Endodermal cell (in vitro differentiated cells): Measurements from ENCODE around the gene LPP. TPM values are rescaled to one million over a fixed set of nuclear protein-coding genes. Genes with fewer than 3 reads are reported as not detected.

Experiments used
- DNase-seq: peaks from one replicate; pipeline ENCODE4 v3.0.0-alpha.2; 2017
- H3K27ac ChIP-seq: 2 replicates; pipeline ENCODE4 v1.5.1; 2013; ENCODE audit warnings: mild to moderate bottlenecking, low read depth, low read length, moderate library complexity
- H3K27me3 ChIP-seq: 2 replicates; pipeline ENCODE4 v1.6.1; 2013; ENCODE audit warnings: mild to moderate bottlenecking, low read length, moderate library complexity; ENCODE audit not compliant: insufficient read depth, control insufficient read depth, poor library complexity, severe bottlenecking
- H3K36me3 ChIP-seq: 2 replicates; pipeline ENCODE4 v1.7.0; 2013; ENCODE audit warnings: mild to moderate bottlenecking, low read length, moderate library complexity; ENCODE audit not compliant: control insufficient read depth, insufficient read depth
- H3K4me1 ChIP-seq: one replicate; pipeline ENCODE4 v1.7.0; 2013; ENCODE audit warnings: low read length; ENCODE audit not compliant: control insufficient read depth, insufficient read depth
- H3K4me3 ChIP-seq: 2 replicates; pipeline ENCODE4 v1.5.1; 2013; ENCODE audit warnings: mild to moderate bottlenecking, low read length, moderate library complexity
- H3K9ac ChIP-seq: 2 replicates; pipeline ENCODE4 v1.6.1; 2013; ENCODE audit warnings: mild to moderate bottlenecking, low read length, moderate library complexity; ENCODE audit not compliant: poor library complexity, severe bottlenecking; ENCODE audit errors: extremely low read depth
- H3K9me3 ChIP-seq: 2 replicates; pipeline ENCODE4 v1.6.1; 2013; ENCODE audit warnings: mild to moderate bottlenecking, low read length, moderate library complexity; ENCODE audit not compliant: control insufficient read depth
- H3K27ac Mint-ChIP-seq: 2 replicates; pipeline ENCODE4 v1.8.0; 2020; ENCODE audit warnings: mixed read lengths
- H3K27me3 Mint-ChIP-seq: 2 replicates; pipeline ENCODE4 v1.8.0; 2021; ENCODE audit warnings: mild to moderate bottlenecking, mixed read lengths; ENCODE audit not compliant: insufficient read depth
- H3K36me3 Mint-ChIP-seq: 2 replicates; pipeline ENCODE4 v1.8.0; 2020; ENCODE audit warnings: low read depth, mixed read lengths
- H3K4me1 Mint-ChIP-seq: 2 replicates; pipeline ENCODE4 v1.8.0; 2020; ENCODE audit warnings: mixed read lengths
- H3K4me3 Mint-ChIP-seq: 2 replicates; pipeline ENCODE4 v1.8.0; 2020; ENCODE audit warnings: mild to moderate bottlenecking, moderate library complexity, mixed read lengths
- H3K9me3 Mint-ChIP-seq: 2 replicates; pipeline ENCODE4 v1.8.0; 2020; ENCODE audit warnings: mild to moderate bottlenecking, mixed read lengths
- CTCF ChIP-seq: fragments of 200-600 bp; sonication (generic); conservative IDR thresholded peaks from 2 replicates; pipeline ENCODE4 v1.5.0; 2021; ENCODE audit warnings: antibody characterized with exemption, mild to moderate bottlenecking
- WGBS, 2 experiments: methylation state at CpG; one replicate each; pipeline versions ENCODE4 v1.1.5 to v1.1.7; 2013; ENCODE audit warnings: missing lambda C conversion rate in 2 of 2, mixed read lengths in 1 of 2; ENCODE audit not compliant: insufficient coverage in 1 of 2, insufficient read length in 1 of 2; 5-methylcytosine and 5-hydroxymethylcytosine counted together
- total RNA-seq, 2 donors: library from RNA; stranded (reverse); fragmentation: NEBNext Ultra II Directional in 1 of 2; extraction: Animal tissue kit (Norgen Biotek cat#: 25700) in 1 of 2; gene quantifications; 2 replicates in 1 of 2; 3 replicates in 1 of 2; pipeline ENCODE4 v1.2.1, GENCODE V29; 2021

LPP gene
- total RNA-seq, 2 donors from 2014 or later = 78.0 to 105 TPM

GRCh38 chr3:188756241-188756640 lies 602.3 kb downstream of the LPP start:
- H3K4me3 Mint-ChIP-seq = no peak overlapping the region
- TF ChIP-seq CTCF = no peak
- no peaks in the 10 kb centered on the region for H3K4me1 ChIP-seq
- no peaks in the 10 kb centered on the region for H3K27me3 Mint-ChIP-seq
- H3K27me3 ChIP-seq = no peaks in the 10 kb centered on the region
- H3K27ac ChIP-seq = no peak overlapping the region
- H3K9me3 Mint-ChIP-seq = no peaks in the 10 kb centered on the region
- no peak overlapping the region for H3K9ac ChIP-seq
- no peaks in the 10 kb centered on the region for H3K9me3 ChIP-seq
- H3K27ac Mint-ChIP-seq = no peak overlapping the region
- H3K4me1 Mint-ChIP-seq = no peaks in the 10 kb centered on the region
- H3K36me3 ChIP-seq = peaks cover 21% of the 10 kb centered on the region
- DNase-seq = no peak
- no peak overlapping the region for H3K4me3 ChIP-seq
- 83 to 93% methylated on average over 1 to 3 of the region's 3 CpGs for WGBS, 2 experiments
- no peaks in the 10 kb centered on the region for H3K36me3 Mint-ChIP-seq

GRCh38 chr3:188759336-188760005 lies 605.5 kb downstream of the LPP start:
- Mint-ChIP-seq H3K36me3 (no peaks in the 10 kb centered on the region), H3K4me1 (no peaks in the 10 kb centered on the region), H3K9me3 (no peaks in the 10 kb centered on the region), H3K4me3 (no peak overlapping the region), H3K27me3 (no peaks in the 10 kb centered on the region), H3K27ac (no peak overlapping the region)
- H3K4me1 ChIP-seq = no peaks in the 10 kb centered on the region
- H3K27me3 ChIP-seq = no peaks in the 10 kb centered on the region
- no peak overlapping the region for H3K27ac ChIP-seq
- no peaks in the 10 kb centered on the region for H3K9me3 ChIP-seq
- no peak overlapping the region for H3K4me3 ChIP-seq
- no peak for DNase-seq
- peaks cover 23% of the 10 kb centered on the region for H3K36me3 ChIP-seq
- 90 to 92% methylated on average over 2 to 5 of the region's 5 CpGs for WGBS, 2 experiments
- no peak overlapping the region for H3K9ac ChIP-seq
- no peak for TF ChIP-seq CTCF

- Histone ChIP-seq H3K9ac (no peak overlapping the region), H3K9me3 (no peaks in the 10 kb centered on the region), H3K27ac (no peak overlapping the region), H3K4me1 (no peaks in the 10 kb centered on the region), H3K36me3 (peaks cover 23% of the 10 kb centered on the region), H3K4me3 (no peak overlapping the region), H3K27me3 (no peaks in the 10 kb centered on the region)
- Mint-ChIP-seq H3K9me3 (no peaks in the 10 kb centered on the region), H3K27ac (no peak overlapping the region), H3K27me3 (no peaks in the 10 kb centered on the region), H3K4me3 (no peak overlapping the region), H3K36me3 (no peaks in the 10 kb centered on the region), H3K4me1 (peaks cover 2% of the 10 kb centered on the region)
- DNase-seq = no peak
- no peak for TF ChIP-seq CTCF
- no CpG with 5 or more reads among the region's 3 CpGs for WGBS, 2 experiments
Observed at GRCh38 chr3:188760408-188760807, 606.5 kb downstream of the LPP start.
